Colonic mucosa (tissue), 4 donors: ENCODE measurements around the gene CCDC68. TPM values are rescaled to one million over a fixed set of nuclear protein-coding genes. Genes with fewer than 3 reads are reported as not detected.

Experiments
- DNase-seq: peaks from one replicate; pipeline ENCODE4 v3.0.0-alpha.2; 2020
- H3K27ac ChIP-seq: fragments of 200-600 bp; one replicate; pipeline ENCODE4 v1.8.0; 2021
- H3K27me3 ChIP-seq: fragments of 200-600 bp; one replicate; pipeline ENCODE4 v1.8.0; 2021
- H3K36me3 ChIP-seq: fragments of 200-600 bp; one replicate; pipeline ENCODE4 v1.8.0; 2021
- H3K4me1 ChIP-seq: fragments of 200-600 bp; one replicate; pipeline ENCODE4 v1.8.0; 2021; ENCODE audit warnings: mild to moderate bottlenecking
- H3K4me3 ChIP-seq: fragments of 200-600 bp; one replicate; pipeline ENCODE4 v1.8.0; 2021
- H3K9ac ChIP-seq, 2 donors: one replicate each; pipeline ENCODE4 v1.7.0; 2013; ENCODE audit warnings: control low read depth in 2 of 2, low read depth in 2 of 2, low read length in 2 of 2
- H3K9me3 ChIP-seq: fragments of 200-600 bp; one replicate; pipeline ENCODE4 v1.8.0; 2021
- intact Hi-C: fragments of 100-400 bp; cut with DNase I; formaldehyde crosslinking; loops from one replicate; pipeline ENCODE4 v1.14.1; 2022
- total RNA-seq, 2 donors: library from RNA; stranded (reverse); fragmentation: NEBNext Ultra II Directional in 1 of 2; extraction: Animal tissue kit (Norgen Biotek cat#: 25700) in 1 of 2; gene quantifications; one replicate each; pipeline ENCODE4 v1.2.1, GENCODE V29; 2021
- TF ChIP-seq, protein P1 (sequence below): fragments of 200-600 bp; IDR thresholded peaks from one replicate; pipeline ENCODE4 v1.8.0; 2022; ENCODE audit warnings: antibody characterized with exemption, mild to moderate bottlenecking
- donor health status: healthy.
- donor health status: DM: no; HTN: no; CAD: no.
- donor health status: DM: no; HTN: no; CAD: no.

The CCDC68 gene
- total RNA-seq, 2 donors from 2014 or later, result 22.3 to 46.8 TPM

DNA sequence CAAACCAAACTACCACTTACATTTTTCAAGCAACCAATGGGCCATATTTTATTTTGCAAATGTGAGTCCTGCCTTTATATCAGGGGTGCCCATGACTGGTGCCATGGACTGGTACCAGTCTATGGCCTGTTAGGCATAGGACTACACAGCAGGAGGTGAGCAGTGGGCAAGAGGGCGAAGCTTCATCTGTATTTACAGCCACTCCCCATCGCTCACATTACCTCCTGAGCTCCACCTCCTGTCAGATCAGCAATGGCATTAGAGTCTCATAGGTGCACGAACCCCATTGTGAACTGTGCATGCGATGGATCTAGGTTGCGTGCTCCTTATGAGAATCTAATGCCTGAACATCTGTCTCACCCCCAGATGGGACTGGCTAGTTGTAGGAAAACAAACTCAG, 53.6 kb downstream of the CCDC68 start:
- DNase-seq, result no peak
- H3K4me1 ChIP-seq, result no peaks in the 10 kb centered on the region
- no peaks in the 10 kb centered on the region for H3K27me3 ChIP-seq
- TF ChIP-seq, protein P1, sequence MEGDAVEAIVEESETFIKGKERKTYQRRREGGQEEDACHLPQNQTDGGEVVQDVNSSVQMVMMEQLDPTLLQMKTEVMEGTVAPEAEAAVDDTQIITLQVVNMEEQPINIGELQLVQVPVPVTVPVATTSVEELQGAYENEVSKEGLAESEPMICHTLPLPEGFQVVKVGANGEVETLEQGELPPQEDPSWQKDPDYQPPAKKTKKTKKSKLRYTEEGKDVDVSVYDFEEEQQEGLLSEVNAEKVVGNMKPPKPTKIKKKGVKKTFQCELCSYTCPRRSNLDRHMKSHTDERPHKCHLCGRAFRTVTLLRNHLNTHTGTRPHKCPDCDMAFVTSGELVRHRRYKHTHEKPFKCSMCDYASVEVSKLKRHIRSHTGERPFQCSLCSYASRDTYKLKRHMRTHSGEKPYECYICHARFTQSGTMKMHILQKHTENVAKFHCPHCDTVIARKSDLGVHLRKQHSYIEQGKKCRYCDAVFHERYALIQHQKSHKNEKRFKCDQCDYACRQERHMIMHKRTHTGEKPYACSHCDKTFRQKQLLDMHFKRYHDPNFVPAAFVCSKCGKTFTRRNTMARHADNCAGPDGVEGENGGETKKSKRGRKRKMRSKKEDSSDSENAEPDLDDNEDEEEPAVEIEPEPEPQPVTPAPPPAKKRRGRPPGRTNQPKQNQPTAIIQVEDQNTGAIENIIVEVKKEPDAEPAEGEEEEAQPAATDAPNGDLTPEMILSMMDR, result no peak
- intact Hi-C loops, result no loop called here
- H3K27ac ChIP-seq, result no peak overlapping the region
- no peaks in the 10 kb centered on the region for H3K9me3 ChIP-seq
- no peak overlapping the region for H3K4me3 ChIP-seq
- no peak overlapping the region for H3K9ac ChIP-seq
- H3K36me3 ChIP-seq, result no peaks in the 10 kb centered on the region

- Histone ChIP-seq H3K27me3 (no peaks in the 10 kb centered on the region), H3K27ac (no peak overlapping the region), H3K9me3 (no peaks in the 10 kb centered on the region), H3K9ac (no peak overlapping the region), H3K4me3 (no peak overlapping the region), H3K4me1 (no peaks in the 10 kb centered on the region), H3K36me3 (no peaks in the 10 kb centered on the region)
- intact Hi-C loops, result no loop called here
- TF ChIP-seq, protein P1, result no peak
- no peak for DNase-seq
Observed at GRCh38 chr18:54904581-54904980, 54.7 kb downstream of the CCDC68 start.

- TF ChIP-seq, protein P1, result no peak
- no peaks in the 10 kb centered on the region for H3K36me3 ChIP-seq
- no peak overlapping the region for H3K4me3 ChIP-seq
- DNase-seq, result no peak
- no peaks in the 10 kb centered on the region for H3K27me3 ChIP-seq
- no peak overlapping the region for H3K27ac ChIP-seq
- H3K4me1 ChIP-seq, result no peaks in the 10 kb centered on the region
- H3K9me3 ChIP-seq, result no peaks in the 10 kb centered on the region
- intact Hi-C loops, result no loop called here
- H3K9ac ChIP-seq, result no peak overlapping the region
Observed at GRCh38 chr18:54900290-54900689, 59.0 kb downstream of the CCDC68 start.

- H3K27ac ChIP-seq, result no peak overlapping the region
- DNase-seq, result no peak
- TF ChIP-seq, protein P1, result no peak
- H3K27me3 ChIP-seq, result no peaks in the 10 kb centered on the region
- no peaks in the 10 kb centered on the region for H3K4me1 ChIP-seq
- intact Hi-C loops, result no loop called here
- H3K36me3 ChIP-seq, result no peaks in the 10 kb centered on the region
- no peak overlapping the region for H3K9ac ChIP-seq
- no peaks in the 10 kb centered on the region for H3K9me3 ChIP-seq
- H3K4me3 ChIP-seq, result no peak overlapping the region
Observed at GRCh38 chr18:54899500-54899899, 59.8 kb downstream of the CCDC68 start.

DNA sequence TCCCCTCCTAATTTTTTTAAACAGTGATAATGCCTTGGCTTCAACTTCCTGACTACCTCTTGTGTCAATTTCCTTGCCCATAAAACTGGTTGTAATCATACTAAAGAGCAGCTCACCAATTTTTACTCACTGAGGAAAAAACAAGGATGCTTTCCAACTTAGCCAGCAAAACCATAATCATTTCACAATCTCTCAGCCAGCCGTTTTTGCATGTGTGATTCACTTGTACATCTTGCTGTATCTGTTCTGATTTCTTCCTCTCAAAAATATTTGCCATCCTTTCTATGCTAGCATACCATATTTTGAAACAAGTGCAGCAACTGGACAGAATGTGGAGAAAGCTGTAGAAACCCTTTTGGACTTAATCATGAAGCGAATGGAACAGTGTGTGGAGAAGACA, 70.3 kb downstream of the CCDC68 start:
- Histone ChIP-seq H3K36me3 (no peaks in the 10 kb centered on the region), H3K9ac (no peak overlapping the region), H3K4me1 (no peaks in the 10 kb centered on the region), H3K9me3 (no peaks in the 10 kb centered on the region), H3K27me3 (no peaks in the 10 kb centered on the region), H3K4me3 (no peak overlapping the region), H3K27ac (no peak overlapping the region)
- intact Hi-C loops, result no loop called here
- no peak for DNase-seq
- TF ChIP-seq, protein P1, result no peak

GRCh38 chr18:54888378-54888777, 70.9 kb downstream of the CCDC68 start:
- no peak for DNase-seq
- no peak overlapping the region for H3K27ac ChIP-seq
- H3K4me1 ChIP-seq, result no peaks in the 10 kb centered on the region
- TF ChIP-seq, protein P1, result no peak
- intact Hi-C loops, result no loop called here
- no peaks in the 10 kb centered on the region for H3K27me3 ChIP-seq
- no peaks in the 10 kb centered on the region for H3K36me3 ChIP-seq
- no peaks in the 10 kb centered on the region for H3K9me3 ChIP-seq
- H3K4me3 ChIP-seq, result no peak overlapping the region
- no peak overlapping the region for H3K9ac ChIP-seq
